Psoas muscle (tissue), 8 donors: ENCODE results near the gene PSMD5. TPM values are rescaled to one million over a fixed set of nuclear protein-coding genes. Genes with fewer than 3 reads are reported as not detected.

Experiments
- ATAC-seq, 4 donors: fragments of 200-7000 bp; cut with Tn5 transposase; one replicate each; pipeline ENCODE4 v1.9.1; 2020; ENCODE audit warnings: moderate library complexity in 3 of 4, mild to moderate bottlenecking in 2 of 4
- DNase-seq, 2 donors: peaks; one replicate each; pipeline ENCODE4 v3.0.0-alpha.2; 2020
- H3K27ac ChIP-seq: fragments of 200-600 bp; one replicate; pipeline ENCODE4 v1.8.0; 2022
- H3K27me3 ChIP-seq, 3 donors: fragments of 200-600 bp in 1 of 3; one replicate each; pipeline versions ENCODE4 v1.6.1 to v1.8.0; 2013 to 2022; ENCODE audit warnings: low read length in 2 of 3, mild to moderate bottlenecking in 2 of 3, moderate library complexity in 1 of 3; ENCODE audit not compliant: insufficient read depth in 3 of 3
- H3K36me3 ChIP-seq, 2 donors: fragments of 200-600 bp in 1 of 2; one replicate each; pipeline versions ENCODE4 v1.6.1 to v1.8.0; 2013 to 2022; ENCODE audit warnings: low read depth in 1 of 2, mild to moderate bottlenecking in 1 of 2, moderate library complexity in 1 of 2; ENCODE audit not compliant: insufficient read depth in 1 of 2
- H3K4me1 ChIP-seq: fragments of 200-600 bp; one replicate; pipeline ENCODE4 v1.8.0; 2022
- H3K4me3 ChIP-seq: fragments of 200-600 bp; one replicate; pipeline ENCODE4 v1.8.0; 2022; ENCODE audit warnings: mild to moderate bottlenecking
- H3K9me3 ChIP-seq: fragments of 200-600 bp; one replicate; pipeline ENCODE4 v1.8.0; 2022
- CTCF ChIP-seq: fragments of 200-600 bp; IDR thresholded peaks from one replicate; pipeline ENCODE4 v1.8.0; 2022; ENCODE audit warnings: antibody characterized with exemption
- WGBS, 3 donors: extraction: QIAGEN DNeasy Blood & Tissue Kit; methylation state at CpG; one replicate each; pipeline versions ENCODE4 v1.1.6 to v1.1.7; 2013; 5-methylcytosine and 5-hydroxymethylcytosine counted together
- intact Hi-C, 2 donors: fragments of 100-400 bp; cut with DNase I; formaldehyde crosslinking; loops; one replicate each; pipeline versions ENCODE4 v1.11.0 to v1.14.2; 2022
- polyA plus RNA-seq, 3 donors: library from polyadenylated mRNA; stranded (reverse); fragments of 200-250 nt; gene quantifications; one replicate each; pipeline ENCODE4 v1.2.3, GENCODE V29; 2013
- total RNA-seq, 4 donors: library from RNA; stranded (reverse); fragmentation: NEBNext Ultra II Directional in 2 of 4; extraction: Animal tissue kit (Norgen Biotek cat#: 25700) in 2 of 4; gene quantifications; one replicate each; pipeline versions ENCODE4 v1.2.1 to v1.2.4, GENCODE V29; 2021 to 2023
- donor health status: healthy with polysubstance abuse.
- donor health status: DM: no; HTN: no; CAD: no; lungs with moderate emphysema.
- donor health status: Bipolar disorder and iron deficiency.
- donor health status: healthy.
- donor health status: DM: yes; HTN: yes; CAD: no.
- donor health status: DM: no; HTN: no; CAD: no.
- donor health status: DM: no; HTN: no; CAD: no.
- donor health status: DM: yes; HTN: yes; CAD: no.

The PSMD5 gene
- total and polyA plus RNA-seq, 7 donors: 6.2 to 15.7 (median 8.9) TPM

GRCh38 chr9:120878188-120879130 lies 35.7 kb upstream of the PSMD5 start:
- Histone ChIP-seq H3K4me3 (peak overlapping the region; percentile 78), H3K36me3 (no peaks in the 10 kb centered on the region), H3K9me3 (no peaks in the 10 kb centered on the region), H3K4me1 (no peaks in the 10 kb centered on the region), H3K27ac (no peak overlapping the region), H3K27me3 (peaks cover 0 to 20% (median 0%) of the 10 kb centered on the region in 3 donors)
- no peak for TF ChIP-seq CTCF
- DNase-seq (no peak), ATAC-seq (no peak)
- intact Hi-C loops: no loop called here
- WGBS, 3 donors: 75 to 82% (median 77%) methylated on average over 8 of the region's 8 CpGs

GRCh38 chr9:120877276-120878034 lies 34.7 kb upstream of the PSMD5 start:
- Histone ChIP-seq H3K9me3 (no peaks in the 10 kb centered on the region), H3K4me1 (no peaks in the 10 kb centered on the region), H3K36me3 (no peaks in the 10 kb centered on the region), H3K4me3 (peak overlapping the region; percentile 78), H3K27ac (peak overlapping the region; percentile 76), H3K27me3 (peaks cover 0 to 20% (median 0%) of the 10 kb centered on the region in 3 donors)
- DNase-seq (peak; percentile 66 to 82), ATAC-seq (peak; percentile 45 to 67 (median 56))
- WGBS, 3 donors: 2 to 6% (median 5%) methylated on average over 25 to 63 of the region's 63 CpGs
- TF ChIP-seq CTCF: no peak
- intact Hi-C loops: loop anchor here in 1 of 2 donors (2.0 kb wide), 1 partner anchor 59 kb away; no protein-coding TSS in a partner anchor

- no peaks in the 10 kb centered on the region for H3K9me3 ChIP-seq
- WGBS, 3 donors: 1 to 2% (median 1%) methylated on average over 21 to 45 of the region's 45 CpGs
- ATAC-seq: peak; percentile 13 to 58 (median 28)
- peaks cover 0 to 20% (median 0%) of the 10 kb centered on the region in 3 donors for H3K27me3 ChIP-seq
- H3K4me1 ChIP-seq: no peaks in the 10 kb centered on the region
- no peak for TF ChIP-seq CTCF
- intact Hi-C loops: loop anchor here in 1 of 2 donors (2.0 kb wide), 1 partner anchor 60 kb away; no protein-coding TSS in a partner anchor
- H3K4me3 ChIP-seq: peak within 1 kb of the TSS; percentile 78
- H3K27ac ChIP-seq: peak within 1 kb of the TSS; percentile 76
- peak; percentile 46 to 70 for DNase-seq
- H3K36me3 ChIP-seq: no peaks in the 10 kb centered on the region
Measured at GRCh38 chr9:120876842-120877240, 34.1 kb upstream of the PSMD5 start, which contains the start of gene PHF19. TSS of gene PHF19 (minus strand) at chr9:120877188. CDS start at chr9:120874741, 2,447 bp downstream.

- H3K9me3 ChIP-seq: no peaks in the 10 kb centered on the region
- H3K27ac ChIP-seq: peak overlapping the region; percentile 76
- no peaks in the 10 kb centered on the region for H3K36me3 ChIP-seq
- H3K27me3 ChIP-seq: peaks cover 0 to 20% (median 0%) of the 10 kb centered on the region in 3 donors
- peak overlapping the region; percentile 78 for H3K4me3 ChIP-seq
- no peak for TF ChIP-seq CTCF
- H3K4me1 ChIP-seq: no peaks in the 10 kb centered on the region
- 4 to 5% (median 4%) methylated on average over 48 to 65 of the region's 65 CpGs for WGBS, 3 donors
- intact Hi-C loops: loop anchor here in 1 of 2 donors (2.0 kb wide), 1 partner anchor 61 kb away; no protein-coding TSS in a partner anchor
- DNase-seq (peak; percentile 85 to 87), ATAC-seq (peak; percentile 66 to 82 (median 68))
Measured at GRCh38 chr9:120875954-120876841, 33.5 kb upstream of the PSMD5 start.
